GM18517 (cell line): ENCODE data around the gene SERPIND1.
"Not testable (repeated sequence)": the region's sequence is repeated elsewhere in the genome, so short reads cannot be mapped to it uniquely, and the experiment has no call there.

Experiments
- ATAC-seq: cut with Tn5 transposase; IDR thresholded peaks from one replicate; pipeline ENCODE4 v1.9.1; 2021; ENCODE audit warnings: mild to moderate bottlenecking, moderate library complexity; ENCODE audit not compliant: unreplicated experiment

Gene SERPIND1

DNA sequence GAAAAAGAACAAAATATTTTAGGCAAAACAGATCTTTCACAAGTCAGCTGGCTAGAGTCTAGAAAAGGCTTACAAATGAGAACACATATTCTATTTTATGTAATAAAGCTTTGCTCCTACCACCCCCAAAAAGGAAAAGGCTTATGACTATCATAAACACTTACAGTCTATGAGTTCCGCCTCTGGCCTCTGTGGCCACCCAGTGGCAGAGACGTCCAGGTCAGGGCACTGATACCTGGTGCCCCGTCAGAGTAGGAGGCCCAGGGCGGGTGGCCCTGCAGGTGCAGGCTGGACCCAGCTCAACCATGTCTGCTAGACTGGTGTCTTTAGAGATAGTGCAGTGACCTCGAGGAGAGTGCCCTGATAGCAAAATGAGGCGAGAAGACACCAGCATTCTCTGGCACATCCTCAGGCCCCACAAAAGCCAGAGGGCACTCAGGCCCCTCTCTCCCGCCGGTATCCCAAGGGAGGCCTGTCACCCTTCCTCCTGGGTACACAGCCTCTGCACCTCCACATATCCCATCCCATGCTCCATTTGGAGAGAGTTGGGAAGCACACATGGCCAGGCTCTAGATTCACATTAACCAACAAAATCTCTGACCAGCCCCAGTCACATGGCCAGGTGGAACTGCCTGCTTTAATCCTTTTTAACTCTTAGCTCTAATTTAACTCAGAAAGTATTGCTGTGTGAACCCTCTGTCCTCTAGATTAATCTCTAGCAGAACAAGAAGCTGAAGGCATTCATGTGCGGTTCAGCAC is 27.3 kb upstream of the SERPIND1 start:
- no peak for ATAC-seq

- ATAC-seq: no peak
Measured at GRCh38 chr22:20747223-20747622, 26.7 kb upstream of the SERPIND1 start.

DNA sequence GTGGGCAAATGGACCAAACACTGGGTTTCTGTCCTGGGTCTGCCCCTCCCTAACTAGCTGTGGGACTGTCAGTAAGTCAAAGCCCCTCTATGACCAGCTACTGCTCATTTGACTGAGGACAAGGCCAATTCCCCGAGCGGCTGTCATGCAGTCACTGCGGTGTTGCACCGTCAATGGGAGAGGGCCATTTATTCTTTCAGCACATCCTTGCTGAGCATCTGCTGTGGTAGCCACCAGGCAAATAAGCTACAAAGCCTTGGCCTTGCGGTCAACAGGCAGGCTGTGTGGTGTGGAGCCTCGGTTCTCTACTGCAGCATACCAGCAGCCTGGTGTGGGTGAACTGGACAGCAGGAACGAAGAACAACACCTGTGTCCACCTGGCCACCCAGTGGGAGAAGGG is 25.8 kb upstream of the SERPIND1 start:
- no peak for ATAC-seq

DNA sequence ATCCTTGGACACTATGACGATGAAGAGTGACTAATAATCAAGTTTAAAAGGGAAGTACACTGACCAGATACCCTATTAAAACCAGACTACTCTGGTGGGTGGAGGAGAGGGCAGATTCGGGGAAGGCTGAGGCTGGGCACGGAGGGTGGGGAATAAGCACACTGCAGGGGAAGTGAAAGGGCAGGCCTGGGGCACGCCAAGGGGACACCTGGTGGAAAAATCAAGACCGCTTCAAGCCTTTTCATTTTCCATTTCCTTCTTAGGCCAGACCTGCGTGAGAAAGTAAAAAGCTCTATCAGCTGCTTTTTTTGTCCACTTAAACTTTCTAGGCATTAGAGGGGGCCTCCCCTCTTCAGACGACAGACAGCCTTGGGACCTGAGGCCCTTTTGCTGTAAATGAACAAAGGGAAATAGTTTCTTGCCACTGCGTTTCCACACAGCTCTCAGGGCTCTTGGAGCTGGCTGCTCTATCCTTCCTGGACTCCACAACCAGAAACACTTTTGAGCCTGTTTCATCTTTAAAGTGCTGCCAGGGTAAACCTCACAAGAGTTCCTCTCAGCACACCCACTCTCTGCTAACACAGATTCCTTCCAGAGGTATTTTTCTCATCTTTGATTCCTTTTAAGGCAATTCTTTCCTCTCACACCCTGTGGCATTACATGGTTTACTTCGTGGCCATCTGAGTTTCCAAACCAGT is 25.0 kb upstream of the SERPIND1 start:
- peak; percentile 74 for ATAC-seq

GRCh38 chr22:20749453-20749852 is 24.5 kb upstream of the SERPIND1 start:
- ATAC-seq: no peak

- no peak for ATAC-seq
Measured at GRCh38 chr22:20750461-20751184, 23.3 kb upstream of the SERPIND1 start.

- no peak for ATAC-seq
Measured at GRCh38 chr22:20751185-20751851, 22.6 kb upstream of the SERPIND1 start.

GRCh38 chr22:20752104-20752741 is 21.7 kb upstream of the SERPIND1 start:
- no peak for ATAC-seq

- no peak for ATAC-seq
Measured at GRCh38 chr22:20752873-20753272, 21.0 kb upstream of the SERPIND1 start.

GRCh38 chr22:20756846-20757245 is 17.1 kb upstream of the SERPIND1 start:
- ATAC-seq: no peak

DNA sequence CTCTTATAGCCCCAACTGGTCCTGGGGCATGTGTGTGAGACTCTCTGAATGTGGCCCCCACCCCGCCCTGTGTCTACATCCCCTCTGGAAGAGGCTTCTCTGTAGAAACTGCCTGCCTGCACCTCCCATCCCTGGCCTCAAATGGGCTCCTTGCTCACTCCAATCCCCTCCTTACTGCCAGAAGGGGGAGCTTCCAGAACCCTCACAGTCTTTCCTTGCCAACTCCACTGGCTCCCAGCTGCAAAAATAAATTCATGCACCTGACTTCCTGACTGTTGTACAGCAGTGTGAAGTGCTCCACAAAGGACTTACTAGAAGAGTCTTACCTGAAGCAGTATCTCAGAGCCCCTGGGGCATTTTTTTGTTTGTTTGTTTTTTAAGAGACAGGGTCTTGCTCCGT is 15.2 kb upstream of the SERPIND1 start:
- ATAC-seq: no peak

- ATAC-seq: no peak
Measured at GRCh38 chr22:20760084-20760483, 13.8 kb upstream of the SERPIND1 start.

- no peak for ATAC-seq
Measured at GRCh38 chr22:20761536-20761935, 12.4 kb upstream of the SERPIND1 start.

DNA sequence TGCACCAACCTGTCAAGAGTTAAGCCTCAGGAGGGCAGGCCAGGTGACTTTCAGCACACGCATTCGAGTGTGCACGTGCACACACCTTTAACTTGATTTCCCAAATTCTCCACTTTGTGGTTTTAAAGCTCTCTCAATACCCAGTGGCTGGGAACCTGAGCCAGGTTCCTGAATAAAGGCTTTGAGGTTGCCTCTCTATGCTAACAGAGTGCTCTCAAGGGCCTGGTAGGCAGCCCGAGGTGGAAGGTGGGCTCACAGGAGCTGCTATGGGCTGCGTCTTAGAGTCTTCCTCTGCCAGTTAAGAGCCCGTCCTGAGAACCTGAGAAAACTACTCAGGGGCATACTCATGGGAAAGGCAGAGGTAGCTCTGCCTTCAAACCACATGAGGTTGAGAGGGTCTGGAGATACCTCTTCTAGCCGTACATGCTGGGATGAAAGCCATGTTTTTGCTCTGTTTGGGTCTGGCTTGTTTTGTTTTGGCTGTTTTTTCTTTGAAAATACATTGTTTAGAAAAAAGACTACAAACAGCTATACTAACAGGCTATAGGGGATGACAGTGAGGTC is 11.6 kb upstream of the SERPIND1 start:
- ATAC-seq: no peak

GRCh38 chr22:20763630-20764470 is 10.1 kb upstream of the SERPIND1 start:
- no peak for ATAC-seq

DNA sequence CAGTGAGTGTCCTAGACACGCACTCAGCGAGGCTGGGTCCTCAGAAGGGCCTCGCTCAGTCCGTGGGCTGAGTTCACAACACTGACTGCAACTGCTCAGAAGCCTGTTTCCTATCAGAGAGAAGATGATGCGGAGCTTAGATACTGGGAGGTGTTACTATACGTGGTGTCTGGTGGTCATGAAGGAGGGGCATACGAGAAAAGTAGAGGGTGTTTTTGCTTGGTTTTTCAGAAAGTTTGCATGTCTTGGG is 9.5 kb upstream of the SERPIND1 start:
- no peak for ATAC-seq

- ATAC-seq: no peak
Measured at GRCh38 chr22:20764729-20765128, 9.2 kb upstream of the SERPIND1 start.

DNA sequence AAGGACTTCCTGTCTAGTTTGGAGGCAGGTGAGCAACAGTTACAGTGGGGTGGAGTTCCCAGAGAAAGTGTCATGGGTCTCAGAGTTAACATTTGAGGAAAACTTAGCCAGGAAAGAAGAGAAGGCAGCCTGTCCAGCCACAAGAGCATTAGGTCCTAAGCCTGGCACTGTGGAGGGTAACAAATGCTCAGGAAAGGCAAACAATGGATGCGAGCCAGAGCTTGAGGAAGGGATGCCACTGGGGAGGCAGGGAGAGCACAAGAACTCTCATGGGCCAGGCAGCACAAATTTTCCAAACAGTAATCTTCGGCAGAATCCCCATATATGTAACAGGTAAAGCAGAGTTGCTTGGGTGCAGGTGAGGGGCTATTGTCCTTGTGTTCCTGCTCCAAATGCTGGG is 8.0 kb upstream of the SERPIND1 start:
- ATAC-seq: no peak

GRCh38 chr22:20766530-20766929 is 7.4 kb upstream of the SERPIND1 start:
- ATAC-seq: no peak

GRCh38 chr22:20769496-20769826 is 4.5 kb upstream of the SERPIND1 start:
- not testable (repeated sequence) for ATAC-seq
